ENCODE data around the gene ASAH2. TPM values are rescaled to one million over a fixed set of nuclear protein-coding genes. Genes with fewer than 3 reads are reported as not detected.

ASAH2 gene
- total and polyA plus RNA-seq, 2 of the 13 experiments (the other 11 are each of a cell fraction or from before 2014, with no cell fraction given), result 16.0 to 17.9 TPM

GRCh38 chr10:50250096-50250854 is 1.0 kb downstream of the ASAH2 start (continued):
- TF ChIP-seq, protein P1, sequence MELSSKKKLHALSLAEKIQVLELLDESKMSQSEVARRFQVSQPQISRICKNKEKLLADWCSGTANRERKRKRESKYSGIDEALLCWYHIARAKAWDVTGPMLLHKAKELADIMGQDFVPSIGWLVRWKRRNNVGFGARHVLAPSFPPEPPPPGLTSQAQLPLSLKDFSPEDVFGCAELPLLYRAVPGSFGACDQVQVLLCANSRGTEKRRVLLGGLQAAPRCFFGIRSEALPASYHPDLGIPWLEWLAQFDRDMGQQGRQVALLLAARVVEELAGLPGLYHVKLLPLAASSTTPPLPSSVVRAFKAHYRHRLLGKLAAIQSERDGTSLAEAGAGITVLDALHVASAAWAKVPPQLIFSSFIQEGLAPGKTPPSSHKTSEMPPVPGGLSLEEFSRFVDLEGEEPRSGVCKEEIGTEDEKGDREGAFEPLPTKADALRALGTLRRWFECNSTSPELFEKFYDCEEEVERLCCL (CRISPR knock-in tag; IDR thresholded peaks at IDR 0.05; ENCODE audit: borderline replicate concordance), result no peak
- no peak; the same call in 1 of the 2 replicates for TF ChIP-seq RXRA (CRISPR knock-in tag; IDR thresholded peaks at IDR 0.05)
- TF ChIP-seq RAD51 (IDR thresholded peaks at IDR 0.05; ENCODE audit: borderline replicate concordance), result no peak
- TF ChIP-seq KAT7 (CRISPR knock-in tag; IDR thresholded peaks at IDR 0.05; ENCODE audit: borderline replicate concordance), result no peak
- TF ChIP-seq ZNF280D (CRISPR knock-in tag; IDR thresholded peaks at IDR 0.05), result no peak
- no peak for TF ChIP-seq ZFYVE20 (CRISPR knock-in tag; IDR thresholded peaks at IDR 0.05; ENCODE audit: borderline replicate concordance, low read depth)
- TF ChIP-seq KDM4B (CRISPR knock-in tag; IDR thresholded peaks at IDR 0.05), result no peak
- TF ChIP-seq CEBPZ (IDR thresholded peaks at IDR 0.05; ENCODE audit: low read length), result no peak
- TF ChIP-seq ZNF615 (CRISPR knock-in tag; IDR thresholded peaks at IDR 0.05; ENCODE audit: borderline replicate concordance), result no peak
- no peak for TF ChIP-seq IRF2 (CRISPR knock-in tag; IDR thresholded peaks at IDR 0.05)
- no peak for TF ChIP-seq ZNF639 (CRISPR knock-in tag; conservative IDR thresholded peaks at IDR 0.05)
- TF ChIP-seq IRX3 (CRISPR knock-in tag; IDR thresholded peaks at IDR 0.05; ENCODE audit: borderline replicate concordance, low read depth), result no peak
- no peak for TF ChIP-seq NFE2L1 (CRISPR knock-in tag; IDR thresholded peaks at IDR 0.05; ENCODE audit: borderline replicate concordance)
- TF ChIP-seq ZNF350 (CRISPR knock-in tag; IDR thresholded peaks at IDR 0.05; ENCODE audit: borderline replicate concordance, low read depth), result no peak
- peak; percentile 70; the same call in 1 of the 2 replicates for TF ChIP-seq FOXJ3 (CRISPR knock-in tag; IDR thresholded peaks at IDR 0.05; ENCODE audit: borderline replicate concordance)
- TF ChIP-seq ZNF792 (CRISPR knock-in tag; IDR thresholded peaks at IDR 0.05), result 0 out of 2 replicates have a peak, but pooled peaks have one; percentile 32
- 0 out of 2 replicates have a peak, but pooled peaks have one; percentile 47 for TF ChIP-seq ZFP36L1 (CRISPR knock-in tag; IDR thresholded peaks at IDR 0.05)

Measured in HepG2 (cell line).